NCI-H1417 (cell line): ENCODE data around the gene EIF4G3.
A peak's percentile ranks its signal among the peaks of the same experiment; 100 is the strongest.
"Not testable (repeated sequence)": the region's sequence is repeated elsewhere in the genome, so short reads cannot be mapped to it uniquely, and the experiment has no call there.

Experiments used
- DNase-seq, 3 experiments: peaks; one replicate each; lab custom pipeline; 2025; lab: John Stamatoyannopoulos, UW

EIF4G3 gene

GRCh38 chr1:21176586-21177555, at the start of gene EIF4G3:
Gene EIF4G3 (minus strand): TSS chr1:21176897. CDS start chr1:21002742, 174,155 bp downstream.
- DNase-seq = peak; percentile 98 to 99 (median 99)

- DNase-seq = no peak
Measured at GRCh38 chr1:21225065-21225464, 48.4 kb upstream of the EIF4G3 start.

- DNase-seq = no peak
Measured at GRCh38 chr1:21220815-21221214, 44.1 kb upstream of the EIF4G3 start.

- DNase-seq = no peak
Measured at GRCh38 chr1:21219674-21220073, 43.0 kb upstream of the EIF4G3 start.

- DNase-seq = peak in 2 of 3 experiments; percentile 4 to 7
Measured at GRCh38 chr1:21217812-21218596, 41.3 kb upstream of the EIF4G3 start.

GRCh38 chr1:21216835-21217811, 40.4 kb upstream of the EIF4G3 start:
- DNase-seq = peak in 2 of 3 experiments; percentile 52 to 53

GRCh38 chr1:21212126-21212525, 35.4 kb upstream of the EIF4G3 start:
- DNase-seq = no peak

- DNase-seq = not testable (repeated sequence)
Measured at GRCh38 chr1:21208137-21208700, 31.5 kb upstream of the EIF4G3 start.

- DNase-seq = no peak
Measured at GRCh38 chr1:21206117-21206516, 29.4 kb upstream of the EIF4G3 start.

GRCh38 chr1:21205416-21205815, 28.7 kb upstream of the EIF4G3 start:
- no peak for DNase-seq

- no peak for DNase-seq
Measured at GRCh38 chr1:21201650-21202049, 25.0 kb upstream of the EIF4G3 start.

GRCh38 chr1:21201238-21201637, 24.5 kb upstream of the EIF4G3 start:
- not testable (repeated sequence) for DNase-seq

- DNase-seq = no peak
Measured at GRCh38 chr1:21200767-21201166, 24.1 kb upstream of the EIF4G3 start.

GRCh38 chr1:21198929-21199328, 22.2 kb upstream of the EIF4G3 start:
- peak in 1 of 3 experiments; percentile 13 for DNase-seq

- no peak for DNase-seq
Measured at GRCh38 chr1:21192871-21193270, 16.2 kb upstream of the EIF4G3 start.

- DNase-seq = no peak
Measured at GRCh38 chr1:21192284-21192683, 15.6 kb upstream of the EIF4G3 start.

GRCh38 chr1:21190771-21191170, 14.1 kb upstream of the EIF4G3 start:
- not testable (repeated sequence) for DNase-seq

- DNase-seq = peak in 1 of 3 experiments; percentile 41
Measured at GRCh38 chr1:21189906-21190500, 13.3 kb upstream of the EIF4G3 start.

- no peak for DNase-seq
Measured at GRCh38 chr1:21189421-21189820, 12.7 kb upstream of the EIF4G3 start.

GRCh38 chr1:21188235-21188634, 11.5 kb upstream of the EIF4G3 start:
- DNase-seq = no peak
